ENCODE results near the gene WDR36.
A peak's percentile ranks its signal among the peaks of the same experiment; 100 is the strongest.
"Not testable (repeated sequence)": the region's sequence is repeated elsewhere in the genome, so short reads cannot be mapped to it uniquely, and the experiment has no call there.

Gene WDR36

DNA sequence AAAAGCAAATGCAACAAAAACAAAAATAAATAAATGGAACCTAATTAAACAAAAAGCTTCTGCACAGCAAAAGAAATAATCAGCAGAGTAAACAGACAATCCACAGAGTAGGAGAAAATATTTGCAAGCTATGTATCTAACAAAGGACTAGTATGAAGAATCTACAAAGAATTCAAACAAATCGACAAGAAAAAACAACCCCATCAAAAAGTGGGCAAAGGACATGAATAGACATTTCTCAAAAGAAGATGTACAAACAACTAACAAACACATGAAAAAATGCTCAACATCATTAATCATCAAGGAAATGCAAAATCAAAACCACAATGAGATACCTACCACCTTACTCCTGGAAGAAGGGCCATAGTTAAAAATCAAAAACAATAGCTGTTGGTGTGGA is 49.3 kb downstream of the WDR36 start:
- DNase-seq = not testable (repeated sequence)

DNA sequence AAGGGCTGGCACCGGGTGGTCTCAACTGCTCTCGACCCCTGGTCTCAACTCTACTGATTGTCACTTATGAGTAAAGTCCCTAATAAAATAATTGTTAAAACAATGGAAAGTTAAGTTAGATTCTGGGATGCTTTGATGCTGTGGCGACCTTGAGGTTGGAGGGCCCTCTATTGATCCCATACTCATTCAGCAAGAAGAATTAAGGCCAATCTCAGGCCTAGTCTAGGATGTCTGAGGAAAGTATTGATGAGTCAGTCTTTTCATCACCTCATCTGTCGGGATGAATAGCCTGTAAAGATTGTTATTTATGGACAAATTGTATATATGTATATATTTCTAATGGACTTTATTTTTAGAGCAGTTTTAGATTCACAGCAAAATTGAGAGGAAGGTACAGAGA is 50.8 kb downstream of the WDR36 start:
- no peak for DNase-seq

DNA sequence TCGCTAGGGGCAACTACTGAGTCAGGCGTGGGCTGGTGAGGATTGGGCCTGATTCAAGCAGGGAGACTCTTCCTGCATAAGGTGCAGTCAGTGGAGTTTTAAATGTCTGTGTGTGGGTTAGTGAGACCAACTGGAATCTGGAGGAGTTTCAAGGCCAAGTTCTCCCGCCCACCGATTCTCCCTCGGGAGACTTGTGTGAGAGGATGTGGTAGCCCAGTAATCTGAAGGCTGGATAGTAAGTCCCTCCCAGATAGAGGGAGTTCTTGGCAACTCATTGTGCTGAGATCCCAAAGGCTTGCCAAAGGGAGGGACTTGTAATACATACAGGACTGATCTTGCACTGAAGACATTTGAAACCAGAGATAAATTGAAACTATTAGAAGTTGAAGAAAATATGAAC is 51.8 kb downstream of the WDR36 start:
- DNase-seq = no peak

DNA sequence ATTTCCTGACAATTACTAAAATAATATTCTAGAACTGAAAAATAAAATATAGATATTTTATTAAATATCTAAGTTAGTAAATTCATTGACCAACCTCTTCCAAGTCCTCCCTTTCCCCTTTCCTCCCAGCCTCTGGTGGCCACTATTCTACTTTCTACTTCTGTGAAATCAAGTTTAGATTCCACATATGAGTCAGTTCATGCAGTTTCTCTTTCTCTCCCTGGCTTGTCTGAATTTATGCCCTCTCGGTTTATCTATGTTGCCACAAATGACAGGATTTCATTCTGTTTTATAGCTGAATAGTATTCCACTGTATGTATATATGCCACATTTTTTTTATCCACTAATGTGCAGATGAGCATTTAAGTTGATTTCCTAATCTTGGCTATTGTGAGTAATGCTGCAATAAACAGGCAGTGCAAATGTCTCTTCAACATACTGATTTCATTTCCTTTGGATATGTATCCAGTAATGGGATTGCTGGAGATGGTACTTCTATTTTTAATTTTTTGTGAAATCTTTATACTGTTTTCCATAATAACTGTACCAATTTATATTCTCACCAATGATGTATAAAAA is 52.3 kb downstream of the WDR36 start:
- DNase-seq = no peak

DNA sequence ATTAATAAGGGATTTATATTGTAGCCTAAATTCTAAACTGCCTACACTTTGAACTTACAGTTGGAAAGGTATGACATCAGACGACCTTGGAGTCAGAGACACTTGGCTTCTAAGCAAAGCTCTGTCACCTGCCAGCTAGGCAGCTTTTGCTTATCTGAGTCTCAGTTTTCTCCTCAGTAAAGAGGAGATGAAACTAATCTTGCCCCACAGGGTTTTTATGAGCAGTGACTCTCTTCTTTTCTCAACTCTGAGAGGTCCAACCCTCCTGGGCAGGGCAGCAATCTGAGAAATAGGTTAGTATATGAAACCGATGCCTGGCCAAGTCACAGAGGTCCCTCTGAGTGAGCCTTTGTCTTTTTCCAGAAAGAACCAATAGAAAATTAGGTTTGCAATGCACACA is 53.9 kb downstream of the WDR36 start:
- no peak for DNase-seq

DNA sequence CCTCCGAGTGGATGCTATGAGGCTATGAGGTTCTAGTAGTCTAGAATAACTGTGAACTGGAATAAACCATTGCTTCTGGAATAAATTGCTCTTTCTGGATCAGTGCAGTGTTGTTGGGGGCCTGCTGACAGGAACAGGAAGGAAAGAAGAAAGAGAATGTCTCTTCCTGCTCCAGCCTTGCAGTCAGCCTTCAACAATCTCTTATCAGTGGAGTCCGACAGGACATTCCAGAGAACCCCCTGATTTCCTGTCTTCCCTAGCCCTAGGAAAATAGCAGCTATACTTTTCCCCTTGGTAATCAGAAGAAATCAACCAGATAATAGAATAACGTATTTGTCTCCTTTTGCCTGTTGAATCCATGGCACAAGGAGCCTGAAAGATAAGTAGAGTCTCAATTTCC is 55.4 kb downstream of the WDR36 start:
- DNase-seq = no peak

DNA sequence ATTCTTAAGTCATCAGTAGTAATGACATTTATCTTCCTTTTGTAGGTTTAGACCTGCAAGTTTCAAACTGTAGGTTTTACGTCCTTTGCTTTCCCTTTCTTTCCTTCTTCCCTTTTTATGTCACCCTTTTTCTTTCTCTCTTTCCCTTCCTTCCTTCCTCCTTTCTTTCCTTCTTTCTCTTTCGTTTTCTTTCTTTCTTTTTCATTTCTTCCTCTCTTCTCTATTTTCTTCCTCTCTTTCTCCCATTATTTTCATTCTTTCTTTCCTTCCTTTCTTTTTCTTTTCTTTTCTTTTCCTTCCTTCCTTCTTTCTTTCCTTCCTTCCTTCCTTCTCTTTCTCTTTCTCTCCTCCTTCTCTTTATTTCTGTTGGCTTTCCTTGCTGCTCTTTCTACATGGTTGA is 59.9 kb downstream of the WDR36 start:
- DNase-seq = no peak

DNA sequence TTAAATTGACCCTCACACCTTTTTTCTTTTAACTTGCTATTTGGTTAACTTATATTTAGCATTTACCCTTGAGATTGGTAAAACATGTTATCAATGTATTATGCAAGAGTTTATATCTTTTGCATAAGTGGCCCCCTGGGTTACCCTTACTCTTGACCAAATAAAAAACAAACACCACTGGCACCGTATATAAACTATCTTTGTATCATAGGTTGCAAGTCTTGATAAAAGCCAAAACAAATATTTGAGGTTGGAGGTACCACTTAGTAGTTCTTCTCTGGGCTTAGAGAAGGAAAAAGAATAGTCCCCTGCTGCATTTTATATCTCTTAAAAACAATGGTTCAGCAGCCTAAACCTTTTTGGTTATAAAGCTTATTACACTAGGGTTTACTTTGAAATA is 61.3 kb downstream of the WDR36 start:
- DNase-seq = no peak

DNA sequence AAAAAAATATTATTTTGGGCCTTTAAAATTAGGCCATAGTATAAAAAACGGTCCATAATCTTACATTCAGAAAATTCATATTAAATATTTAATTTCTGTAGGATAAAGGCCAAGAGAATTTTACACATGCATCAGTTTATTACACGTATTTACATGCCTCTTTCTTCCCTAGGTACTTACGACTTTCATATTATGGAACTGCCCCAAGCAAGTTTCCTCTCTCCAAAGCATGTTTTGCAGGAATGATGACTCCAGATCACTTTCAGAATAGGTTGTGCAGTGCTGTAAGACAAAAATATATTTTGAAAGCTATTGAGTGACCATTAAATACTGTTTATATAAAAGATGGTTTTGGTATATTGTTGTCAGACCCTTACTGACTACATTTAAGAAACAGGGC is 61.8 kb downstream of the WDR36 start:
- no peak for DNase-seq

DNA sequence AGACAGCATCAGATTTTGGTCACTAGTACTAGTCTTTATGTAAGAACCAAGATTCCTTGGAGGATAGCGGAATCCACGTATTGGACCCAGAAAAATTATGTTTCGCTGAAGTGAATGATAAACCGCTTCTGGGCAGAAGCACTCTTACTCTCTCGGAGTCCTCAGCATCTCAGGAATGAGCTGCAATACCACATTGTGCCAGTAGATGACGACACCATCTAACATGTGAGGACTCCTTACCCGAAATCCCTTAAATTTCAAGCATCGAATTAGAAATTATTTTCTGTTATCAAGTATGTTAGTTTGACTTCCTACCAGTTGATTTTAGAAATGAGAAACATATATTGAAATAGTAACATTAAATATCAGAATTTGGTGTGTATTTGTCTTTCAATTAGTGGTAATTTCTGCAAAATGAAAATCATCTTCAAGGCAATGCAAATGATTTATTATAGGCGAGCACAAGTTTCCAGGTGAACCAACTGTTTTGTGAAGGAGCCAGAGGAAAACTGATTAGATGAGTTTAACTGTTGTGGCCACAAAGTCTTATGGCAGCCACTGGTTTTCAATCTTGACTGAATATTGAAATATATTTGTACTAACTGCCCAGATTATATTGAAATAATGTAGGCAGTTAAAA is 66.1 kb downstream of the WDR36 start:
- peak; percentile 79 for DNase-seq

DNA sequence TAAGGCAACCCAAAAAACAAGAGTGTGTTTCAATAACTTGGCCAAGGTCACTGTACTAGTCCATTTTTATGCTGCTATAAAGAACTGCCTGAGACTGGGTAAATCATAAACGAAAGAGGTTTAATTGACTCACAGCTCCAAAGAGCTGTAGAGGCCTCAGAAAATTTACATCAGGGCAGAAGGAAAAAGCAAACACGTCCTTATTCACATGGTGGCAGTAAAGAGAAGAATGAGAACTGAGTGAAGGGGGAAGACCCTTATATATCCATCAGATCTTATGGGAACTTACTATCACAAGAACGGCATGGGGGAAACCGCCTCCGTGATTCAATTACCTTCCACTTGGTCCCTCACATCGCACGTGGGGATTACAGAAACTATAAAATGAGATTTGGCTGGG is 67.7 kb downstream of the WDR36 start:
- no peak for DNase-seq

DNA sequence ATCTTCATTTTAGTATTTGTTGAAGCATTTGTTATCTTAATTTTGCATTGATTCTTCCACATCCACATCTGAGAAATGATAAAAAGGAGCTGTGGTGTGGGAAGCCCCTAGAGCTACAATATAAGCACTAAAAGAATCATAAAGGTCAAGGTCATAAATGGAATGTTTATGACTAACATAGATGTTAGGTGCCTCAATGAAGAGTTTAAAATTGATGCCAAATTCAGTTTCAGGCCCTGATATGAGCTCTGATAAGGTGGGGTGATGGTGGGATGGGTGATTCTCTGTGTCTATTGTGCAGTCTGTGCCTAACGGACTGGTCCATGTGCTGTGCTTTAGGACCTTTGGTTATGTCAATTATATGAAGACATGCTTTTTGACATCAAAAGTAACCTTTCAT is 70.9 kb downstream of the WDR36 start:
- no peak for DNase-seq

DNA sequence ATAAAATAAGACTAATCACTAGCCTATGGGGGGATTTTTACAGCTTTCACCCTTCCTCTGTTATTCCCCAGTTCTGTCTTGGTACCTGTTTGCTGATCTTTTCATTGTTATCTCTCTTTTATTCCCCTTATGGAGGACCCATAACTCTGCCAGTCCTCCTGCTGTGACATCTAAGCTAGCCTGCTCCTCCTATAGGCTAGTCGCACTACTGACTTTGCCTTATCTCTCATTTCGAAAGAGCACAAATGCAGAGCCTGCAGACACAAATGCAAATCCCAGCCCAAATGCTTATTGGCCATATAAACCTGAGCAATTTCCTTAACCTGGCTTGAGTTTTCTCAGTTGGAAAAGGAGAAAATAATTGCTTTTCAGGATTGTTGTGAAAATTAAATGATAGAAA is 72.9 kb downstream of the WDR36 start:
- DNase-seq = no peak

DNA sequence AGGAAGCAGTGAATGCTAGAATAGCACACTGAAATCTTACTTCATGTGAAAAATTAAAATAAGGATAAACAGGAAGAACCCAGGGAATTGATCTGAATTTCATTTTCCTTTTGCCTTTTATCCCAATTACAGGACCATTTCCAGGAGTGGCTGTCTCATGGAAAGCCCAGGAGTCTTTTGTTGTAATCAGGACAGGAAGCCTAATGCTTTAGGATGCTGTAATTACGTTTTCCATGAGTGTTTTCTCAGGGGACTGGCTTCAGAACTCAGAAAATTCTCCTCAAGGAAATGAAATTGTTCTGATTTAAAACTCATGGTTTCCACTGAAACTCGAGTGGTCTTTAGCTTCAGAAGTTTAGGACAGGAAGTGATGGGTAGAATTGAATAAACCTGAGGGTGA is 75.4 kb downstream of the WDR36 start:
- no peak for DNase-seq

DNA sequence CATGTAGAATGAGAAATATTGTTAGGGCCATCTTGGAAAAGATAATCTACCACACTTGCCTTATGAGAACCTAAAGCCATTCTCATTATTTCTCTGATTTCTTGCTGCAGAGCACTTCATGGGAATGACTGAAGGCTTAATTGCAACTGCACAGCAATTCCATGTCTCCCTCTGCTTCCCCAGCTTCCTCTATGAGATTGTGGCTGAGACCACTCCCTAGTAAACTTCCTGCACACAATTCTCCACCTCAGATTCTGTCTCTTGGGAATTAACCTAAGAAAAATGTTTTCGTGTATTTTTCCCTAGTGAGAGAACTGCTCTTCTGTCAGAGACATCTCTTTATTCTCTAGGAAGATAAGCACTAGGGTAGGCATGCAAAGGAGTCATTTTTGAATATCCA is 76.5 kb downstream of the WDR36 start:
- DNase-seq = no peak

DNA sequence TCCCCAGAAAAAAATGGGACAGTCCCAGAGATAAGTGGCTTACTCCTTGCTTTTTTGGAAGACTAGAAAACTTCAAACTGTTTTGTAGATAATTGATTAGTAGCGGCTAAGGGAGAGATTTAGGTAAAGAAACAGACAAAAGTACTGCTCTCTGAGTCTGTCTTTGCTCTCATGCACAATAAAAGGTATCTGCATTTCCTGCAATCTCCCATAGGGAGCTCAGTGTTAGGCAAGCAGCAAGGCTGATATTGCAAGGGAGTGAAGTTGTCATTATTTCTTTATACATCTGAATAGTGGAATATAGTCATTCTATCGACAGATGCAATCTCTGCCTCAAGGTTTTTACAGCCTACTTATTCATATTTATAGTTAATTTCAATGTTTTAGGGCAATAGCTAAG is 77.1 kb downstream of the WDR36 start:
- no peak for DNase-seq

DNA sequence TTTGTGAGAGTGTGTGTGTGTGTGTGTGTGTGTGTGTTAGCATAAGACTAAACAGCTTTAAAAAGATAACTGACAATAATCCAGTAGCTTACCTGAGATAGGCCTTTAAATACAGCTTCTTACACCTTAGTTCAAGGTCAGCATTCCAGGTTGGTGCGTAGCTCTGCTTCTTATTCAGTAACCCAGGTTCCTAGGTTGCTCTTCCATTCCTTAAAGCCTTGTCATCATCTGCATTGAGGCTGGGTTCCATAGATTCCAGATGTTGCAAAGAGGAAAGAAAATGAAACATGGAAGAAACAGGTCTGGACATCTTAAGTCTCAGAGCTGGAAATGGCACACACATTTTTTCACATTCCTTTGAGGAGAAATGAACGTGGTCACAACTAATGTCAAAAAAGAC is 78.1 kb downstream of the WDR36 start:
- DNase-seq = no peak

DNA sequence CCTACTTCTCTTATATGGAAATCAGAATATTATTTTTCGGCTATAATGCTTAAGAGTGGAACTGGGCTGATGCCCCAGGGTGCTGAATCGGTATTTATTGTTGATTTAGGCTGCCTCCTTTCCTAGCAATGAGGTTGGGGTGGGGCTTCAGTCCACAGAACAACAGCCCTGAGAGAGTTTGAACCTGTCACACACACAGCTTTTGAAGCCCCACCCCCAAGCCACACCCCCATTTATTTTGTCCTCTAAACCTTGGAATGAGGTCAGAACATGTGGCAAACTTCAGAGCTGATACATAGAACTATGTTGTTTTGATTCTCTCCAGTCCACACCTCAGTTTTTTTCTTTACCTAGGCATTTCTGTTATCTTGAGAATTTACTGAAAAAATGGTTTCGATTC is 80.4 kb downstream of the WDR36 start:
- DNase-seq = no peak

DNA sequence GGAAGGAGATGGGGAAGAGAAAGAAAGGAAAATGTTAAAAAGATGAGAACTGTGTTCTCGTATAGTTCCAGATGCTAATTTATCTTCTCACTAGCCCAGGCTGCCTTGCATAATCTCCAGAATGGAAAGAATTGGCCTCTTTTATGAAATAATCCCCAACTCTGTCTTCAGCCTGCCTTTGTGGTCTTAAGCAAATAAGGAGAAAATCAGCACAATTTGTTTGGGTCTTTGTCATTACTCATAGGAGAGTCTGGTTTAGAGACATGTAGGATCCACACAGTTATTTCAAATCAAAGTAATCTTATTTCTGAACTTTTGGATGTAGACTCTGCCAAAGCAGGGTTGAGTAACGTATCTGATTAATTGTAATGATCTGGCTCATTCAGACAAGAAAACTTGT is 81.3 kb downstream of the WDR36 start:
- DNase-seq = no peak
